ENCODE results near the gene TMEM238.

Gene TMEM238

DNA sequence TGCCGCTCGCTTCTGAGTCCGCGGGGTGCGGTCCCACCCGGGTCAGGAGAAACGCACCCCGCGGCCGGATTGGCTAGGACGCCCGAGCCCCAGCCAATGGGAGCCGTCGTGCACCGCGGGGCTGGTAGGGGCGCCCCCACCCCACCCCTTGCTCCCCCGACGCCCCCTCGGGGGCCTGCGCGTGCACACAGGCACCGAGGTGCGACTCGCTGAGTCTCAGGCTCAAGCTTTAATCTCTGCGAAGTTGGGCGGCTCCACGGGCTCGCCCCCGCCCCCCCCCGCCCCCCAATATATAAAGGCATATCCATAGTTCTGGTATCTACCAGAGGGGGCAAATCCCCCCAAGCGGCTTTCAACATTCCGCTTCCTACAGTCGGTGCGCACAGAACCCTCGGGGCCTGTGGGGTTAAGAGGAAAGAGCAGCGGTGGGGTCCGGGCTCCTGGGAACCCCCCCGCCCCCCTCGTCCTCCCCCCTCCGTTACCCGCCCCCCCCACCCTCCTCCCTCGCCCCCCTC lies 29.3 kb downstream of the TMEM238 start, which contains the start of gene COX6B2:
TSS of gene COX6B2 (minus strand) at position 22 of the 515 bp plus-strand sequence. CDS start 198 bp downstream, outside the sequence.
- no peak for DNase-seq

DNA sequence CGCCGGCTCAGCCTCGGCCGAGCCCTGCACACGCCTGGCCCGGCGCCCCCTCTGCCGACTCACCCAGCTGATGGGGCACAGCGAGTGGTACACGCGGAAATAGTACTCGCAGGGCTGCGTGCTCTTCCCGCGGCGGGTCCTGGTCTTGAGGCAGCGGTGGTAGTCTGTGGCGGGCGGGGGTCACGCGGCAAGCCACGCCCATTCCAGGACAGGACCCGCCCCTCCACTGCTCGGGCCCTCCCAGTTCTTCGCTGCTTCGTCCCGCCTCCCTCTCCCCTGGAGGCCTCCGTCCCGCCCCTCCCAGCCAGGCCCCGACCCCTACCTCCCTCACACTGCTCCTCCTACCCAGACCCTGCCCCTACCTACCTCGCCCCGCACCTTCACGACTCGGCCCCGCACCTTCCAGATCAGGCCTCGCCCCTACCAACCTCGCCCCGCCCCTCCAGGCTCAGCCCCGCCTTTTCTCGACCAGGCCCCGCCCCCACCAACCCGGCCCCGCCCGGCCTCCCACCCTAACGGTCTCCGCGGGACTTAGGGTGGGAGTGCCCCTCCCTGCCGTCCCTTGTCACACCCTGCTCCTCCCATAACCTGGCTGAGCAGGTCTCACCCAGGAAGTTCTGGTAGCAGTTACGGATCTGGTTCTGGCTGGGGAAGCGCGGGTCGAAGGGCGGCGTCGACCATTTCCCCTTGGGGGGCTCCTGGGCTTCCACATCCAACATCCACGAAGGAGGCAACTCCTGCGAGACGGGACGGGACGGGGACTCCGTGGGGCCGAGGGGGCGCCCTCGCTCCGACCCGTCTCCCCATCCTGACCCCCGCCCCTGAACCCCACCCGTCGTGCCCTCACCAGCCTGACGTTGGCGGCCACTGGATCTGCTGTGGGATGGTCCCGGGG lies 30.0 kb downstream of the TMEM238 start:
- peak; percentile 62 for DNase-seq

DNA sequence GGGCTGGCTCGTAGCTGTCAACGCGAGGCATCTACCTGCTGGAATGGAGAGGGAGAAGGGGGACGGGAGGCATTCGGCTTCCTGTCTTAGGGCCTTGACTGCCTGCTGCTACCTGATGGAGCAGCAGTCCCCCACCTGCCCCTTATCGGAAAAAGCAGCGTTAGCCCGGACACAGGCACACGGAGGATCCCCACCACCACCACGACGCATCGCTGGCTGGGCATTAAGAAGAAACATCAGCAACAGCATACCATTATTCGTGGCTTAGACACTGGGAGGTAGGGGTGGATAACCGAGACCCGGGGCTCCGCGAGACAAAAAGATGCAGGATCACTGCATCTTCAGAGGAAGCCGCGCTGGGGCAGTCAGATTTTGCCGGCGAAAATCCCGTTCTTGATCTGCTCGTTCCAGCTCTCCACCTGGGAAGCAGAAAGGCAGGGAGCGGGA lies 30.7 kb downstream of the TMEM238 start:
- no peak for DNase-seq

DNA sequence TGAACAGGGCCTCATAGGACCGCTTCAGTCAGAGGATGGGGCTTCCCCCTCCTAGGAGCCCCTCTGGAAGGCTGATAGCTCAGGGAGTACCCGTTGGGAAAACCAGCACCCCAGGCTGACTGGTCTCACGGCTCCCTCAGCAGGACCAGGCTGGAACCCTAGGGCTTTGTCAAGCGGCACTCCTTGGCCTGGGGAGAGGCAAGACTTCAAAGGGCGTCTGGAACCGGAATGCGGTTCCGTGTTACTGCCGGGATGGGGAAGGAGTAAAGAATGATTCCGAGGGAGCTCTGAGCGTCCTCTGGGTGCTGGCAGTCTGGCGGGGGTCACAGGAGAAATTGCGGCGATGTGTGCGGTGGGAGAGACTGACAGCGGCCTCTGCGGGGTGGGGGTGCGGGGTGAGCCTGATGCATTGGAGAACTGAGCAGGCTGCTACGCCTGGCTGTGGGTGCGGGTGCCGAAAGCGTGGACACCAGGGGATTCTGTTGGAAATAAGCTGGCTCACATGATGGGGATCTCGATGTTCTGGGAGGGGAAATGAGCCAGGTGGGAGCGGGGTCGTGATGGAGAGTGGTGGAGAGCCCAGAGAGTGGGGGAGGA lies 31.4 kb downstream of the TMEM238 start:
- DNase-seq, result no peak

DNA sequence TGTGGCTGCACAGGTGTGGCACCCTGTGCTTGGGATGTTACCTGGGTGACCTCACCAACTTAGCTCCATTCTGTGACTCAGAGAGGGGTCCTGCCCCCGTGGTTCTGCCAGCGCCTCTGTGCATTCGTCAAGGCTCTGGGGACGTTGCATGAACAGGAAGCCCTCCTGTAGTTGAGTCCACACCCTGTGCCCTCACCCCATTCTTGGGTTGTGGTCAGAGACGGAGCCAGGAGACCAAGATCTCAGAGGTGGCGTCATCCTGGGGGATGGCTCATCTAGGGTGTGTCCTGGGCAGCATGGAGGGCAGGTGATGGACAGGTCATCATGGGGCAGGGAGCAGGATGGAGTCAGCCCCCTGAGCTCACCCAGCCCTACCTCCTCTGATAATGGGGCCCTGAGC lies 32.1 kb downstream of the TMEM238 start:
- no peak for DNase-seq

DNA sequence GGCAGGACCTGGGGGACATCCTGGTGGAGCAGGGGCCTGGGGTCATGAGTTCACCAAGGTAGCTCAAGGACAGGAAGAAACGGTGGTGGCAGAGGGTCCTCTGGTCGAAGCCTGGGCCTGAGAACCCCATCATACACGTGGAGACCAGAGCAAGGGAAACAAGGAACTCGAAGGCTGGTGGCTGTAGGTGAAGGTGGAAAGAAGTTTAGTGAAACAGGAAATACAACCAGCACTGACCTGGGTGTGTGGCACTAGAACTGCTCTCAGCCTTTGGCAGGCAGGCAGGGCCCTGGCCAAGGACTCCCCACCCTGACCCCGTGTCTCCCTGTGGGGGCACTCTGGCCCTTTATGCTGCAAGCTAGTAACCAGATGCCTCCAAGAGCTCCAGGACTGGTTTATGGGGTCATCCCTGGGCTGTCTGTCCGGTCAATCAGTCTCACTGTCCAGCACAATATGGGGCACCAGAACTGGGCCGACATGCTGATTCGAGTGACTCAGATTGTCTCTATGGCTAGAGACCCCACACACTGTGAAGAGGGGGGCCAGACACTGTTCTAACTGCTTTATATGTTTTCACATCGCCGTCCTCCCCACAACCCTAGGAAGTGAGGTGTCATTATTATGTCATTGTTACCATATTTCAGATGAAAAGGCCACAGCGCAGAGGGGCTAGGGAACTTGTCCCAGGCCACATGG lies 33.3 kb downstream of the TMEM238 start:
- DNase-seq, result no peak

DNA sequence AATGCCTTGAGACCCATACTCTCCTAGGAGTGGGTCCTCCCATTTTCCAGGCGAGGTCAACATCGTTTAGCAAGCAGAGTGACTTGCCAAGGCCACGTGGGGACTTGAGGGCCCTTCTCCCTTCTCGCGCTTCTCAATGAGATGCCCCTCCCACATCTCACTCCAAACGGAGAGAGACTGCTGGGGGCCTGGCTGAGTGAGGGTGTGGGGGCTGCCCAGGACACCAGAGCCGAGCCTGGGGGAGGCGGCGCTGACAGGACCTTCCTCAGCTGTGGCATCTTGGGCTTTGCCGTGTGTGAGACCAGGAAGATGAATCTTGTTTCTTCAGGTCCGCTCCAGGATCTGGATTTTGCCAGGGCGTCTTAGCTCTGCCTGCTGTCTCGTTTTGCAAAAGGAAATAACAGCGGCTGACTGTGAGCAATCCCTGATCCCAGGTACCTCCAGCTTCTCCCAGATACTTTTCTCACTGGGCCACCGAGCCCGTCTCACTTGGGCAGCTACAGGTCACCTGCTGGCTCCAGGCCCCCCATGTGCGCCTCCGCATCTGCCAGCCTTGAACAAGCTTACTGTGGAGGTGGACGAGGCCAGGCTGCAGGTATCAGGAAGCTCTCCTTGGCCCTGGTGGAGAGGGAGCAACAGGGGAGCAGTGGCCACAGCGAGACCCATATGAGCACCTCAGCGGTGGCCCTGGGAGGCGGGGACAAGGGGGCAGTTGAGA lies 35.6 kb downstream of the TMEM238 start:
- DNase-seq, result no peak

DNA sequence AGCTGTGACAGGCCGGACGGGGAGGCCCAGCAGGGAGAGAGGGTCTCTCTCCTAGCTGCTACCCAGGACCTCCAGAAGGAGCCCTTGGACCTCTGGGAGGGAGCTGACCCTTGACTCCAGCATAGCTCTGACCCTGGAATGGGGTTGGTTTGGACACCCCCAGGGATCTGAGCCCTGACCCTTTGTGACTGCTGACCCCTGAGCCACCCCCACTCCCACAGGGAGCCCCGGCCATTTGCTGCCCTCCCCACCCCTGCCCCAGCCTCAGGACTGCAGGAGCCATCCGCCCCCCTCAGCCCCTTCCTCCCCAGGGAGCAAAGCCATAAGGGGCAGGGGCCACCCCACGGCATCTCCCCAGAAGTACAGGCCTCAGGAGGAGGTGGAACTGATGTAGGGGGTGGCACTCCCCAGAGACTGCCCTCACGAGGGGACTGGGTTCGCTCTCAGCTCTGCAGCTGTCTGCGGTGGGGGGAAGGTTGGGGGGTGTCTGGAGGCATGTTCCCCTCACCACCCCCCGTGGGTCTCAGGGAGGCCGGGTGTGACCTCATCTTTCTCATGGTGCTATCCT lies 36.6 kb downstream of the TMEM238 start:
- no peak for DNase-seq

DNA sequence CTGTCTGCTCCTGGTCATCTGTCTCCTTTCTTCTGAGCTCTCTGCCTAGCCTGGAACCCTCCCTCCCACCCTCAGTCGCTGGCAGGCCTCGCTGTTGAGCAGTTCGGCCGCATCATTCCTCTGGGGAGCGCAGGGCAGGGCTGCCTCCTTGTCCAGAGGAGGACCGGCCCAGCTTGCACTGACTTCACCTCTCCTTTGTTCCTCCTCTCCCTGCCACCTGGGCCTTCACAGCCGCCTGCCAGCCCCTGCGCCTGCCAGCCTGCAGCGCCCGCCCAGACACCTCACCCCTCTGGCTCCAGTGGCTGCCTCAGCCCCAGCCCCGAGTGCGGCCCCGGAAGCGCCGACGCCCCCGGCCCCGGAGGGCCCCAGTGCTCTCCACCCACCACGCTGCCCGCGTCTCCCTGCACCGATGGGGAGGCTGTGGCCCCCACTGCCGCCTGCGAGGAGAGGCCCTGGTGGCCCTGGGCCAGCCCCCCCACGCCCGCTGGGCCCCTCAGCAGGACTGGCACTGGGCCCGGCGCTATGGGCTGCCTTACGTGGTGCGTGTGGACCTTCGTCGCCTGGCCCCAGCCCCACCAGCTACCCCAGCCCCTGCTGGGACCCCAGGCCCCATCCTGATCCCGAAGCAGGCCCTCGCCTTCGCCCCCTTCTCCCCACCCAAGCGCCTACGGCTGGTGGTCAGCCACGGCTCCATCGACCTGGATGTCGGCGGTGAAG lies 37.2 kb downstream of the TMEM238 start:
- no peak for DNase-seq

DNA sequence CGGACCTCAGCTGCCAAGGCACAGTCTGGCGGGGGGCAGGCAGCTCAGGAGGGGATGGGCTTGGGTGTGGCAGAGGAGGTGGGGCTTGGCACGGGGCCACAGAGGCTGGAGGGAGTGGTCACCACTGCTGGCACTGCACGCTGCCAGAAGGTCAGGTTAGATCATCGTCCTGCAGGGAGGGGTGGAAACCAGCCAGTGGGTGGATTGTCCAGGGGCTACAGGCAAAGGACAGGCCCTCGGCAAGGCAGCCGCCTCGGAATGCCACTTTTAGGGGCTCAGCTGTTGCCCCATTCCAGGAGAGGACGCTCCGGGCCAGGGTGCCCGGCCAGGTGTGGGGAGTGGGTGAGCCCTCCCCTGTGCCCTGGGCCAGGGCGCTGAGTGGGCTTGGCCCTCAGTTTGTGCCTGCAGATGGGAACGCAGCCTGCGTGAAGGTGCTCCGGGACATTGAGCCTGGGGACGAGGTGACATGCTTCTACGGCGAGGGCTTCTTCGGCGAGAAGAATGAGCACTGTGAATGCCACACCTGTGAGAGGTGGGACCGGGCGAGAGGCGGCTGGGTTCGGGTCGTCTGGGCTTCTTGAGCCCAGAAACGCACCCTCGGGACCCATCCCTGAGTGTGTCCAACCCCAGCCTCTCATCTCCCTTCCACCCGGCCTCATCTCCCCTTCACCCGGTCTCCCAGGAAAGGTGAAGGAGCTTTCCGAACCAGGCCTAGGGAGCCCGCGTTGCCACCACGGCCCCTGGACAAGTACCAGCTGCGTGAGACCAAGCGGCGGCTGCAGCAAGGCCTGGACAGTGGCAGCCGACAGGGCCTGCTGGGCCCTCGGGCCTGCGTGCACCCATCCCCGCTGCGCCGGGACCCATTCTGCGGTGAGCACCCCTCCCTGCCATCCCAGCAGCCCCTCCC lies 38.0 kb downstream of the TMEM238 start:
- no peak for DNase-seq

DNA sequence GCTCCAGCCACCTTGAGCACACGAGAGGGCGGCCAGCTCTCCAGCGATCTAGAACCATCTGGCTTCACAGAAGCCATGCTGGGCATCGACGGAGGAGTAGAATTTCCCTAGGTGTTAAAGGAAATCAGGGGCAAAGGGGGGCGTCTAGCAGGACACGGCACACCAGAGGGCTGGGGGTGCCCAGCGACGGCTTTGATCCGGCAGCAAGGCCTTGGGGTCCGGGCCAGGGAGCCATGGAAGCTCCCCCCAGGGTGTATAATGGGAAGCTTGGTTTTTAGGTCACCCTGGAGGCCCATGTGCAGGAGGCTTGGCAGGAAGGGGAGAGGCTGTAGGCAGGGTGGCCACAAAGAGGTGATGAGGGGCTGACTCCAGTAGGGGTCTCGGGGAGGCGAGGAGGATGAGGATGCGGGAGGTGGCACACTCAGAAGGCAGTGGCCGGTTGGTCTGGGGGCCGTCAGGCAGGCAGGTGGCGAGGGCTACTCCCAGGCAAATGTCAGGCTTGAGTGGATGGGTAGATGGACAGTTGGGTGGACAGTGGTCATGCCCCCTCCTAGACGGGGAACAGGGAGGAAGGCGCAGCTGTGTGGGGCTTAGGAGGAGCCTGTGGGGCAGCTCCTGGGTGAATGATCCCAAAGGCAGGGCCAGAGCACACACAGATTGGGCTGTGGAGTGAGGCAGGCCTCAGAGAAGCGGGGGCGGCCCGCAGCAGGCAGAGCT lies 38.8 kb downstream of the TMEM238 start:
- DNase-seq, result no peak

DNA sequence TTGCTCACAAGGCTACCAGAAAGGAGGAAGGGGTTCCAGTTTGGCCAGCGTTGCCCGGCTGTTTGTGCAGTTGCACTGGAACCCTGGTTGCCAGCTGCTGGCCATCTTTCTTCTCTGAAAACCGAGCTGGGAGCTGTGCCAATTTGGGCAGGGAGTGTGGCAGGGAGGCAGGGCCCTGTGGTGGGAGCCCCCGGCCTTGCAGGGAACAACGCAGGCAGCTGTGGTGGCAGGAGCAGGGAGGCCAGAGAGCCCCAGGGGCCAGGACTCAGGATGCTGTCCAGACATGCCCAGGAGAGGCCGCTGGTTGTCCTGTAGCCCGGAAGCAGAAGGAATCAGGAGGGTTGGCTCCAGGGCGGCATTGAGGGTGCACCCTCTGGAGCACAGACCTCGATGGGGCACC lies 39.6 kb downstream of the TMEM238 start:
- no peak for DNase-seq

DNA sequence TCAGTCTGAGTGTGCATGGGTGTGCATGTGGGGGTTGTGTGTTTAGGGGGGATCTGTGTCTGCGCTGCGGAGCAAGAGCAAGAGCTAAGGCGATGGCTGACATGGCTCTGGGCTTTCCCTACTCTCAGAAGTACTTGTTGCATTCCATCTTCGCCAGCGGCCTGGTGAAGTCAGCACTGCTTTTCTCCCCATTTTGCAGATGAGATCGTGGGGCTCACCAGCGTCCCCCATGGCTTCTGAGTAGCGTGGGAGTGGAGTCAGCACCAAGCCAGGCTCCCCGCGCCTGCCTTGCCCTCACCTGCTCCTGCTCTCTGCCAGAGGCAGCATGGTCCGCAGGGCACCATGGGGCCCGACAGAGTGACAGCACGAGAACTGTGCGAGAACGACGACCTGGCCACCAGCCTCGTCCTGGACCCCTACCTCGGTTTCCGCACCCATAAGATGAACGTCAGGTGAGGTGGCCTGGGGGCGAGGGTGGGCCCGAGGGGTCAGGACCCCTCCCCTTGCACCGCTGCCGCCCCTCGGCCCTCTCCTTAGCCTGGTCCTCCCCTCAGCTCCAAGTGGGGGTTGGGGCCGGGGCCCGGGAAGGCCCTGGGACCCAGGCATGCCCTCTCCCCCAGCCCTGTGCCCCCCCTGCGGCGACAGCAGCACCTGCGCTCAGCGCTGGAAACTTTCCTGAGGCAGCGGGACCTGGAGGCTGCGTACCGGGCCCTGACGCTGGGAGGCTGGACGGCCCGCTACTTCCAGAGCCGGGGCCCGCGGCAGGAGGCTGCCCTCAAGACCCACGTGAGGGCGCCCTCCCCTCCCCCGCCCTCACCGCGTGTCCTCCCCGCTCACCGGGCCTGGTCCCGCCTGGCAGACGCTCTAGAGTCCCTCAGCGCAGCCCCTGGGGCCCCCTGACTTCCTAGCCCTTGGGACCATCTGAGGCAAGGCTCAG lies 42.2 kb downstream of the TMEM238 start:
- no peak for DNase-seq

DNA sequence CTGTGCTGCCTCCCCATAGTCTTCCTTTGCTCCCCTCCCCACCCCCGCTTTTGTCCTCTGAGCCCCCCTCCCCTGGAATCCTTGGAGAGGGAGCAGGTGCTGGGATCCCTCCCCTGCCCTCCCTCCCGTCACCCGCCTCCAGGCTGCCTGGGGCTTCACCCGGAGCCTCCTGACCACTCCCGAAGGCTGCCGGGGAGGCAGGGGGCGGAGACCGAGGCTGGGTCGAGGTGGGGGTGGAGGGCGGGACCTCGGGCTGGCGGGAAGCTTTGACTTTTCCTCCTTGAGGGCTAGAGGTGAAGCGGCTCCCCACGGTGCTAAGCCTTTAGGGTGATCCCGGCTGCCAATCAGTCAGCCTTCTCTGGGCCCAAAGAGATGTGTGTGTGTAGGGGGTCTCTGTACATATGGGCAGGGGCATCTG lies 42.9 kb downstream of the TMEM238 start:
- peak; percentile 25 for DNase-seq

DNA sequence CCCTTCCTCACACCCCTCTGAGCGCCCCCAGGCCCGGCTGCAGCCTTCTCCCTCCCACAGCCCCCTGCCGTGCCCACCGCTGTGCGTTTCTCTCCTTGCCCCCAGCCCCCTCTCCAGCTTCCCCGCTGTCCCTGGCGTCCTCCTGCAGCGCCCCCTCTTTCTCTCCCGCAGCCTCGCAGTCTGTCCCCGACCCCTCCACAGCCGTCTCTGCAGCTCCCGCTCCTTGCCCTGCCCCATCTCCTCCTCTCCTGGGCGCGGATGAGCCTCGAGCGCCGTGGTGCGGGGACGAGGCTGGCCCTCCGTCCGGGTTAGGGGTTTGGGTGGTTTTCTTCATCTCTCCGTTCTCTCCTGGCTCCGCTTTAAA lies 43.3 kb downstream of the TMEM238 start:
- DNase-seq, result no peak

DNA sequence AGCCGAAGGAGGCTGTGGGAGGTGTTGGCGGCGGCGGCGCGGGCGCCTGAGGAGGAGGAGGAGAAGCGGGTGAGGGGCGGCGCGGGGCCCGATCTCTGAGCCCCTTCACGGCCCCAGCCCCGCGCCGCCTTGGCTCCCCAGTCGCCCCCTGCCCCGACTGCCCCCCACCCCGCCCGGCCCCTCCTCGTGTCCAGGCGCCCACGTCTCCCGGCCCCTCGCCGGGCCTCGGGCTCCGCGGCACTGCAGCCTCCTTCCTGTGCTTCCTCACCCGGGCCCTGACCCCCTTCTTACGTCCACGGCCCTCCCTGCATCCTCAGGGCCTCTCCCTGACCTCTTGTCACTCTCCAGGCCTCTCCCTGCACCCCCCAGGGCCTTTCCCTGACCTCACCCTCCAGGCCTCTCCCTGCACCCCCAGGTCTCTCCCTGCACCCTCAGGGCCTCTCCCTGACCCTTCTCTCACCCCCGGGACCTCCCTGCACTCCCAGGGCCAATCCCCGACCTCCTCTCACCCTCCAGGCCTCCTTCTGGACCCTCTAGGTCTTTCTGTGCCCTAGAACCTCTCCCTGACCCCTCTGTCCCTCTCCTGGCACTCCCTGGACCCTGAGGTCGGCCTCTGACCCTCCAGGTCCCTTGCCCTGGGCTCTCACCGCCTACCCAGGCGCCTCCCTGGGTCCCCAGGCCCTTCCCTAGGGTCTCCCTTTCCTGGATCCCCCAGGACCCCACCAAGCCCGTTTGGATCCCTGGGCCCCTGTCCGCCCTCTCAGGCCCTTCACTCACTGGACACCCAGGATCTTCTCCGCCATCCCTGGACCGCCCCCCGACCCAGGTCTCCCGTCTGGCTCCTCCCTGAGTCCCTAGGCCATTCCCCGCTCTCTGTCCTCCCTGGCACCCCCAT lies 44.0 kb downstream of the TMEM238 start:
- DNase-seq, result peak; percentile 28

DNA sequence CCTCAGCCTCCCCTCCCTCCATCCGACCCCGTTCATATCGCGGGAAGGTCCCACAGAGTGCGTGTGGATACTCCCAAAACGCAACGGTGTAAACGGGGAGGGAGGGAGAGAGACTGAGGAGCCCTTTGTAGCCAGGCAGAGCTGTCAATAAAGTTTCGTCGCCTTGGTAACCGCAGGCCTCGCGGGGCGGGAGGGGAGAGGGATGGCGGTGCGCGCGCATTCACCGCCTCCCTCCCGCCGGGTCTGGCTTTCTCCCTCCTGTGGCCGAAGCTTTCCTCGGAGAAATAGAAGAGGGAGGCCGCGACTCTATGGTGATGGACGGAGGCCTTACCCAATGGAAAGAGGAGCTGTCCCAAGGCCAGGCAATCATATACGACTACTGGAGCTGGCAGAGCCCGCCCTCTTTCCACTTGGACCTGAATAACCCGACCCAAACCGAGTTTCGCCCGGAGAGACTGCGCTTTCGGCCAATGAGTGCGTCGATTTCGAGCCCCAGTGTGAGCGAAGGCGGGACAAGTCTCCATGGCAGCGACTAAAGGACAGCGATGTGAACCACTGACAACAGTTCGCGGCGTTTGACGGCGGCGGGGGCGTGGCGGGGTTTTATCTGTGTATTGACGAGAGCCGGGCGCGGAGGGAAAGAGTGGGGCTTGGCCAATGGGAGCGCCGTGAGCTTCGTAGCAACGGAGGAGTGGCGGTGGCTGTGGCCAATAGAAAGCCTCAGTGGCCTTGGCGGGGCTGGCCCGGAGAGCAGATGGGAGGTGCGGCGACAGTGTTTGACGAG lies 44.8 kb downstream of the TMEM238 start, which contains the start of gene KMT5C:
TSS of gene KMT5C (plus strand) at position 772 of the 784 bp plus-strand sequence. CDS start 2,061 bp downstream, outside the sequence.
- peak; percentile 100 for DNase-seq
